HepG2 (cell line): ENCODE results near the gene MBOAT7. TPM values are rescaled to one million over a fixed set of nuclear protein-coding genes. Genes with fewer than 3 reads are reported as not detected.

Experiments used
- CCAR2 ChIP-seq: fragments of 200-400 bp; formaldehyde crosslinking; optimal IDR thresholded peaks from 2 replicates; pipeline ENCODE3; 2018; ENCODE audit warnings: low read depth, mild to moderate bottlenecking, low read length, moderate library complexity
- ELF1 ChIP-seq: sonication (generic); formaldehyde crosslinking; IDR thresholded peaks from 2 replicates; pipeline ENCODE4 v1.4.0; 2020; ENCODE audit warnings: missing genetic modification reagents
- HNF4G ChIP-seq, 2 experiments: sonication (generic) in 1 of 2; formaldehyde crosslinking in 1 of 2; IDR thresholded peaks; 2 replicates each; pipeline versions ENCODE4 v1.4.0 to v1.6.1; 2011 to 2020; ENCODE audit warnings: borderline replicate concordance in 2 of 2, low read depth in 2 of 2, mild to moderate bottlenecking in 2 of 2, low read length in 1 of 2, missing genetic modification reagents in 1 of 2, moderate library complexity in 1 of 2
- NKX3-1 ChIP-seq: sonication (generic); formaldehyde crosslinking; IDR thresholded peaks from 2 replicates; pipeline ENCODE4 v1.5.0; 2020; ENCODE audit warnings: missing genetic modification reagents
- SAP130 ChIP-seq: IDR thresholded peaks from 2 replicates; pipeline ENCODE4 v1.6.1; 2016; ENCODE audit warnings: low read depth
- SIN3B ChIP-seq: fragments of 150-350 bp; IDR thresholded peaks from 2 replicates; pipeline ENCODE4 v1.6.1; 2014; ENCODE audit warnings: low read length
- XRCC5 ChIP-seq: fragments of 200-400 bp; formaldehyde crosslinking; optimal IDR thresholded peaks from 2 replicates; pipeline ENCODE3; 2017; ENCODE audit warnings: mild to moderate bottlenecking, low read length
- ZFP62 ChIP-seq: sonication (generic); formaldehyde crosslinking; IDR thresholded peaks from 2 replicates; pipeline ENCODE4 v1.4.0; 2020; ENCODE audit warnings: missing genetic modification reagents
- ZNF331 ChIP-seq: sonication (generic); formaldehyde crosslinking; IDR thresholded peaks from 2 replicates; pipeline ENCODE4 v1.4.0; 2020; ENCODE audit warnings: missing genetic modification reagents
- ZNF441 ChIP-seq: sonication (generic); formaldehyde crosslinking; IDR thresholded peaks from 2 replicates; pipeline ENCODE4 v1.7.0; 2021; ENCODE audit warnings: missing genetic modification reagents, borderline replicate concordance
- polyA plus RNA-seq, 8 experiments: library from polyadenylated mRNA; depleted of rRNA in 3 of 8; stranded (reverse) in 7 of 8; unstranded in 1 of 8; fragments of >200 nt; fragmentation: Illumina TruSeq in 4 of 8; extraction: Trizol in 4 of 8; gene quantifications; 2 replicates each; pipeline versions ENCODE4 v1.2.1 to v1.2.3, GENCODE V29; 2011 to 2016; ENCODE audit warnings: low read depth in 4 of 8, missing spikeins in 1 of 8, mixed read lengths in 1 of 8; ENCODE audit not compliant: insufficient read depth in 1 of 8
- total RNA-seq, 5 experiments: library from RNA; depleted of rRNA; stranded (reverse); fragments of >200 nt; fragmentation: Illumina TruSeq; extraction: Trizol; gene quantifications; 2 replicates each; pipeline ENCODE4 v1.2.3, GENCODE V29; 2016; ENCODE audit warnings: low read depth in 1 of 5
- TF ChIP-seq, protein P1 (sequence below): sonication (generic); formaldehyde crosslinking; IDR thresholded peaks from 2 replicates; pipeline ENCODE4 v1.4.0; 2020; ENCODE audit warnings: missing genetic modification reagents
- TF ChIP-seq, protein P2 (sequence below): sonication (generic); formaldehyde crosslinking; IDR thresholded peaks from 2 replicates; pipeline ENCODE4 v1.4.0; 2020; ENCODE audit warnings: missing genetic modification reagents
- TF ChIP-seq, protein P3 (sequence below): sonication (generic); formaldehyde crosslinking; IDR thresholded peaks from 2 replicates; pipeline ENCODE4 v1.8.1; 2023; ENCODE audit warnings: missing genetic modification reagents, inconsistent platforms, borderline replicate concordance
- TF ChIP-seq, protein P4 (sequence below): sonication (generic); formaldehyde crosslinking; IDR thresholded peaks from 2 replicates; pipeline ENCODE4 v1.5.0; 2020; ENCODE audit warnings: mild to moderate bottlenecking, missing genetic modification reagents, borderline replicate concordance
- TF ChIP-seq, protein P5 (sequence below): sonication (generic); formaldehyde crosslinking; IDR thresholded peaks from 2 replicates; pipeline ENCODE4 v1.4.0; 2020; ENCODE audit warnings: missing genetic modification reagents, borderline replicate concordance

The MBOAT7 gene
- total and polyA plus RNA-seq, 2 of the 13 experiments (the other 11 are each of a cell fraction or from before 2014, with no cell fraction given), result 22.2 to 25.5 TPM

DNA sequence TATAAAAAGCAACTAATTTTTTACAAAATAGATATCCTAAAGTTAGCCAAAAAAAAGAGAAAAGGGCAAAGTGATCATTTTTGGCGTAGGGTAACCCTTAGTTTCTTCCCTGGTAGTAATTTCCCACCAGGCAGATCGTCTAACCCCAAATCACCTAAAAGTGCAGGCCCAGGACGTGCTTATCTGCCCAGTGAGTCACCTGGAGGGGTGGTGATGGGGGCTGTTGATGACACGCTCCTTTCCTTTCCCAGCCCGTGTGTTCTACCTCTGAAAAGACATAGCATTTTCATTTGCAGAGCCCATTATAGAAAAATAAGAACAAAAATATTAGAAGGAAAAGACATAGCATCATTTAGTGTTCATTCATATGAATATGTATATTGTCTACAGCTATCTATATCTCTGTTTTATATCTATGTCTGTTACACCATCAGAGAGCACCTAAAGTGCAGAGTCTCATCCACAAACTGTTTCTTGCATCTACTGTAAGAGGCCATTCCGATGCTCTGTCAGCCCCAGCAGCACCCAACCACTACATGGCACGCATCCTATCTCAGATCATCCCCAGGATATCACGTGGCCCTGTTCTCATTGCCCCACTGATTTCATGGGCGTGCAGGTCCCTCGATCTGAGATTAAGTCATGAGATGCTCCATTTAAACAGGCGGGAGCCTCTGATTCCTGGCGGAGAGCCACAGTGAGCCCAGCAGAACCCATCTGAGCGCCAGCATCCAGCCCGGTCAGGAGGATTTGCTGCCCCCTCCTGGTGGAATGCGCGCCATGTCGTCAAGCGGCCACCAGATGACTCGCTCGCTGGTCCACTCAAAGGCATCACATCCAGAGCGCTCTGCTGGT is 41.9 kb upstream of the MBOAT7 start (continued):
- TF ChIP-seq, protein P1, sequence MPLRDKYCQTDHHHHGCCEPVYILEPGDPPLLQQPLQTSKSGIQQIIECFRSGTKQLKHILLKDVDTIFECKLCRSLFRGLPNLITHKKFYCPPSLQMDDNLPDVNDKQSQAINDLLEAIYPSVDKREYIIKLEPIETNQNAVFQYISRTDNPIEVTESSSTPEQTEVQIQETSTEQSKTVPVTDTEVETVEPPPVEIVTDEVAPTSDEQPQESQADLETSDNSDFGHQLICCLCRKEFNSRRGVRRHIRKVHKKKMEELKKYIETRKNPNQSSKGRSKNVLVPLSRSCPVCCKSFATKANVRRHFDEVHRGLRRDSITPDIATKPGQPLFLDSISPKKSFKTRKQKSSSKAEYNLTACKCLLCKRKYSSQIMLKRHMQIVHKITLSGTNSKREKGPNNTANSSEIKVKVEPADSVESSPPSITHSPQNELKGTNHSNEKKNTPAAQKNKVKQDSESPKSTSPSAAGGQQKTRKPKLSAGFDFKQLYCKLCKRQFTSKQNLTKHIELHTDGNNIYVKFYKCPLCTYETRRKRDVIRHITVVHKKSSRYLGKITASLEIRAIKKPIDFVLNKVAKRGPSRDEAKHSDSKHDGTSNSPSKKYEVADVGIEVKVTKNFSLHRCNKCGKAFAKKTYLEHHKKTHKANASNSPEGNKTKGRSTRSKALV (CRISPR knock-in tag), result no peak
- TF ChIP-seq ZNF441 (CRISPR knock-in tag) (no peak), HNF4G (IDR thresholded peaks at IDR 0.05; ENCODE audit: borderline replicate concordance, low read depth, low read length) (no peak), HNF4G (CRISPR knock-in tag; IDR thresholded peaks at IDR 0.05; ENCODE audit: borderline replicate concordance, low read depth) (no peak), NKX3-1 (no peak), SAP130 (CRISPR knock-in tag) (peak; percentile 60), SIN3B (0 out of 2 replicates have a peak, but pooled peaks have one; percentile 45), ZFP62 (no peak), XRCC5 (peak; percentile 93), CCAR2 (no peak), ZNF331 (CRISPR knock-in tag) (peak; percentile 77; the same call in 1 of the 2 replicates), ELF1 (CRISPR knock-in tag) (no peak)
- TF ChIP-seq, protein P2, sequence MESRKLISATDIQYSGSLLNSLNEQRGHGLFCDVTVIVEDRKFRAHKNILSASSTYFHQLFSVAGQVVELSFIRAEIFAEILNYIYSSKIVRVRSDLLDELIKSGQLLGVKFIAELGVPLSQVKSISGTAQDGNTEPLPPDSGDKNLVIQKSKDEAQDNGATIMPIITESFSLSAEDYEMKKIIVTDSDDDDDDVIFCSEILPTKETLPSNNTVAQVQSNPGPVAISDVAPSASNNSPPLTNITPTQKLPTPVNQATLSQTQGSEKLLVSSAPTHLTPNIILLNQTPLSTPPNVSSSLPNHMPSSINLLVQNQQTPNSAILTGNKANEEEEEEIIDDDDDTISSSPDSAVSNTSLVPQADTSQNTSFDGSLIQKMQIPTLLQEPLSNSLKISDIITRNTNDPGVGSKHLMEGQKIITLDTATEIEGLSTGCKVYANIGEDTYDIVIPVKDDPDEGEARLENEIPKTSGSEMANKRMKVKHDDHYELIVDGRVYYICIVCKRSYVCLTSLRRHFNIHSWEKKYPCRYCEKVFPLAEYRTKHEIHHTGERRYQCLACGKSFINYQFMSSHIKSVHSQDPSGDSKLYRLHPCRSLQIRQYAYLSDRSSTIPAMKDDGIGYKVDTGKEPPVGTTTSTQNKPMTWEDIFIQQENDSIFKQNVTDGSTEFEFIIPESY, result peak; percentile 67; the same call in 1 of the 2 replicates
- TF ChIP-seq, protein P3, sequence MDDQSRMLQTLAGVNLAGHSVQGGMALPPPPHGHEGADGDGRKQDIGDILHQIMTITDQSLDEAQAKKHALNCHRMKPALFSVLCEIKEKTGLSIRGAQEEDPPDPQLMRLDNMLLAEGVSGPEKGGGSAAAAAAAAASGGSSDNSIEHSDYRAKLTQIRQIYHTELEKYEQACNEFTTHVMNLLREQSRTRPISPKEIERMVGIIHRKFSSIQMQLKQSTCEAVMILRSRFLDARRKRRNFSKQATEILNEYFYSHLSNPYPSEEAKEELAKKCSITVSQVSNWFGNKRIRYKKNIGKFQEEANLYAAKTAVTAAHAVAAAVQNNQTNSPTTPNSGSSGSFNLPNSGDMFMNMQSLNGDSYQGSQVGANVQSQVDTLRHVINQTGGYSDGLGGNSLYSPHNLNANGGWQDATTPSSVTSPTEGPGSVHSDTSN (CRISPR knock-in tag), result no peak
- TF ChIP-seq, protein P4, sequence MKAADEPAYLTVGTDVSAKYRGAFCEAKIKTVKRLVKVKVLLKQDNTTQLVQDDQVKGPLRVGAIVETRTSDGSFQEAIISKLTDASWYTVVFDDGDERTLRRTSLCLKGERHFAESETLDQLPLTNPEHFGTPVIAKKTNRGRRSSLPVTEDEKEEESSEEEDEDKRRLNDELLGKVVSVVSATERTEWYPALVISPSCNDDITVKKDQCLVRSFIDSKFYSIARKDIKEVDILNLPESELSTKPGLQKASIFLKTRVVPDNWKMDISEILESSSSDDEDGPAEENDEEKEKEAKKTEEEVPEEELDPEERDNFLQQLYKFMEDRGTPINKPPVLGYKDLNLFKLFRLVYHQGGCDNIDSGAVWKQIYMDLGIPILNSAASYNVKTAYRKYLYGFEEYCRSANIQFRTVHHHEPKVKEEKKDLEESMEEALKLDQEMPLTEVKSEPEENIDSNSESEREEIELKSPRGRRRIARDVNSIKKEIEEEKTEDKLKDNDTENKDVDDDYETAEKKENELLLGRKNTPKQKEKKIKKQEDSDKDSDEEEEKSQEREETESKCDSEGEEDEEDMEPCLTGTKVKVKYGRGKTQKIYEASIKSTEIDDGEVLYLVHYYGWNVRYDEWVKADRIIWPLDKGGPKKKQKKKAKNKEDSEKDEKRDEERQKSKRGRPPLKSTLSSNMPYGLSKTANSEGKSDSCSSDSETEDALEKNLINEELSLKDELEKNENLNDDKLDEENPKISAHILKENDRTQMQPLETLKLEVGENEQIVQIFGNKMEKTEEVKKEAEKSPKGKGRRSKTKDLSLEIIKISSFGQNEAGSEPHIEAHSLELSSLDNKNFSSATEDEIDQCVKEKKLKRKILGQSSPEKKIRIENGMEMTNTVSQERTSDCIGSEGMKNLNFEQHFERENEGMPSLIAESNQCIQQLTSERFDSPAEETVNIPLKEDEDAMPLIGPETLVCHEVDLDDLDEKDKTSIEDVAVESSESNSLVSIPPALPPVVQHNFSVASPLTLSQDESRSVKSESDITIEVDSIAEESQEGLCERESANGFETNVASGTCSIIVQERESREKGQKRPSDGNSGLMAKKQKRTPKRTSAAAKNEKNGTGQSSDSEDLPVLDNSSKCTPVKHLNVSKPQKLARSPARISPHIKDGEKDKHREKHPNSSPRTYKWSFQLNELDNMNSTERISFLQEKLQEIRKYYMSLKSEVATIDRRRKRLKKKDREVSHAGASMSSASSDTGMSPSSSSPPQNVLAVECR (CRISPR knock-in tag), result peak; percentile 44; the same call in 1 of the 2 replicates
- TF ChIP-seq, protein P5, sequence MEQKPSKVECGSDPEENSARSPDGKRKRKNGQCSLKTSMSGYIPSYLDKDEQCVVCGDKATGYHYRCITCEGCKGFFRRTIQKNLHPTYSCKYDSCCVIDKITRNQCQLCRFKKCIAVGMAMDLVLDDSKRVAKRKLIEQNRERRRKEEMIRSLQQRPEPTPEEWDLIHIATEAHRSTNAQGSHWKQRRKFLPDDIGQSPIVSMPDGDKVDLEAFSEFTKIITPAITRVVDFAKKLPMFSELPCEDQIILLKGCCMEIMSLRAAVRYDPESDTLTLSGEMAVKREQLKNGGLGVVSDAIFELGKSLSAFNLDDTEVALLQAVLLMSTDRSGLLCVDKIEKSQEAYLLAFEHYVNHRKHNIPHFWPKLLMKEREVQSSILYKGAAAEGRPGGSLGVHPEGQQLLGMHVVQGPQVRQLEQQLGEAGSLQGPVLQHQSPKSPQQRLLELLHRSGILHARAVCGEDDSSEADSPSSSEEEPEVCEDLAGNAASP (CRISPR knock-in tag), result peak; percentile 67; the same call in 1 of the 2 replicates
